Body of pancreas (tissue), 4 donors: ENCODE results near the gene DDX5. TPM values are rescaled to one million over a fixed set of nuclear protein-coding genes. Genes with fewer than 3 reads are reported as not detected.
A peak's percentile ranks its signal among the peaks of the same experiment; 100 is the strongest.

Experiments used
- ATAC-seq: fragments of 150-250 bp; one replicate; pipeline ENCODE4 v1.9.1; 2016
- DNase-seq, 4 donors: peaks; one replicate each; pipeline ENCODE4 v3.0.0-alpha.2; 2019
- H3K27ac ChIP-seq, 4 donors: fragments of 200-600 bp; sonication (generic); 1 replicate in 3 of 4; 2 replicates in 1 of 4; pipeline versions ENCODE4 v1.5.1 to v1.6.1; 2016 to 2019; ENCODE audit warnings: mild to moderate bottlenecking in 1 of 4, mixed read lengths in 1 of 4, moderate library complexity in 1 of 4
- H3K27me3 ChIP-seq, 2 donors: fragments of 200-600 bp; sonication (generic); one replicate each; pipeline ENCODE4 v1.6.0; 2016; ENCODE audit warnings: mild to moderate bottlenecking in 1 of 2
- H3K36me3 ChIP-seq, 2 donors: fragments of 200-600 bp; sonication (generic); replicated peaks in 1 of 2; 2 replicates each; pipeline ENCODE4 v1.5.1; 2016; ENCODE audit warnings: low read depth in 2 of 2; ENCODE audit not compliant: insufficient read depth in 1 of 2
- H3K4me1 ChIP-seq: fragments of 200-600 bp; sonication (generic); one replicate; pipeline ENCODE4 v1.6.0; 2016
- H3K4me3 ChIP-seq, 2 donors: fragments of 200-600 bp; sonication (generic); 1 replicate in 1 of 2; 2 replicates in 1 of 2; pipeline ENCODE4 v1.5.1; 2016 to 2019
- H3K9me3 ChIP-seq, 3 donors: fragments of 200-600 bp; sonication (generic); 1 replicate in 2 of 3; 2 replicates in 1 of 3; pipeline ENCODE4 v1.5.1; 2016
- POLR2A ChIP-seq, 3 donors: fragments of 450-650 bp; IDR thresholded peaks; one replicate each; pipeline ENCODE4 v1.6.1; 2016; ENCODE audit warnings: antibody characterized with exemption in 3 of 3, mild to moderate bottlenecking in 2 of 3
- WGBS, 2 donors: methylation state at CpG; one replicate each; pipeline ENCODE4 v1.1.5; 2017; 5-methylcytosine and 5-hydroxymethylcytosine counted together
- intact Hi-C: fragments of 100-400 bp; cut with DNase I; formaldehyde crosslinking; loops from one replicate; pipeline ENCODE4 v1.15.1; 2023
- total RNA-seq, 2 donors: library from RNA; depleted of rRNA; stranded (reverse); fragments of >200 nt; gene quantifications; one replicate each; pipeline ENCODE4 v1.1.0, GENCODE V29; 2016
- TF ChIP-seq, protein P1 (sequence below), 7 experiments: fragments of 450-650 bp in 4 of 7; fragments of 200-600 bp in 3 of 7; sonication (generic) in 3 of 7; IDR thresholded peaks; one replicate each; pipeline ENCODE4 v1.5.1; 2016 to 2019; ENCODE audit warnings: antibody characterized with exemption in 7 of 7

Gene DDX5
- total RNA-seq, 2 donors from 2014 or later: 487 to 513 TPM

- H3K4me3 ChIP-seq: peak overlapping the region; percentile 62 to 71
- peaks cover 5 to 25% of the 10 kb centered on the region in 2 donors for H3K36me3 ChIP-seq
- TF ChIP-seq, protein P1, sequence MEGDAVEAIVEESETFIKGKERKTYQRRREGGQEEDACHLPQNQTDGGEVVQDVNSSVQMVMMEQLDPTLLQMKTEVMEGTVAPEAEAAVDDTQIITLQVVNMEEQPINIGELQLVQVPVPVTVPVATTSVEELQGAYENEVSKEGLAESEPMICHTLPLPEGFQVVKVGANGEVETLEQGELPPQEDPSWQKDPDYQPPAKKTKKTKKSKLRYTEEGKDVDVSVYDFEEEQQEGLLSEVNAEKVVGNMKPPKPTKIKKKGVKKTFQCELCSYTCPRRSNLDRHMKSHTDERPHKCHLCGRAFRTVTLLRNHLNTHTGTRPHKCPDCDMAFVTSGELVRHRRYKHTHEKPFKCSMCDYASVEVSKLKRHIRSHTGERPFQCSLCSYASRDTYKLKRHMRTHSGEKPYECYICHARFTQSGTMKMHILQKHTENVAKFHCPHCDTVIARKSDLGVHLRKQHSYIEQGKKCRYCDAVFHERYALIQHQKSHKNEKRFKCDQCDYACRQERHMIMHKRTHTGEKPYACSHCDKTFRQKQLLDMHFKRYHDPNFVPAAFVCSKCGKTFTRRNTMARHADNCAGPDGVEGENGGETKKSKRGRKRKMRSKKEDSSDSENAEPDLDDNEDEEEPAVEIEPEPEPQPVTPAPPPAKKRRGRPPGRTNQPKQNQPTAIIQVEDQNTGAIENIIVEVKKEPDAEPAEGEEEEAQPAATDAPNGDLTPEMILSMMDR (IDR thresholded peaks at IDR 0.05): peak; percentile 12 to 53 (median 41)
- TF ChIP-seq POLR2A (IDR thresholded peaks at IDR 0.05): no peak
- peaks cover 37% of the 10 kb centered on the region for H3K4me1 ChIP-seq
- H3K9me3 ChIP-seq: no peaks in the 10 kb centered on the region
- ATAC-seq (peak; percentile 13), DNase-seq (peak in 3 of 4 donors; percentile 20 to 43 (median 29))
- peak overlapping the region; percentile 100 for H3K27ac ChIP-seq
- 0% methylated on average over 13 of the region's 13 CpGs for WGBS, 2 donors
- intact Hi-C loops: no loop called here
- H3K27me3 ChIP-seq: no peaks in the 10 kb centered on the region
Observed at GRCh38 chr17:64507413-64507782, 1.3 kb upstream of the DDX5 start.

- no peaks in the 10 kb centered on the region for H3K27me3 ChIP-seq
- peak; percentile 77 for ATAC-seq
- peaks cover 43% of the 10 kb centered on the region for H3K4me1 ChIP-seq
- intact Hi-C loops: no loop called here
- DNase-seq: peak; percentile 91 to 96 (median 92)
- H3K4me3 ChIP-seq: peak within 1 kb of the TSS; percentile 62 to 71
- peaks cover 5 to 26% of the 10 kb centered on the region in 2 donors for H3K36me3 ChIP-seq
- H3K27ac ChIP-seq: peak within 1 kb of the TSS; percentile 100
- TF ChIP-seq, protein P1 (IDR thresholded peaks at IDR 0.05): peak in 1 of 7 experiments; percentile 9
- peak; percentile 78 to 84 (median 78) for TF ChIP-seq POLR2A (IDR thresholded peaks at IDR 0.05)
- WGBS, 2 donors: 0 to 5% methylated on average over 17 to 70 of the region's 77 CpGs
- no peaks in the 10 kb centered on the region for H3K9me3 ChIP-seq
Observed at GRCh38 chr17:64506576-64507412, 705 bp upstream of the DDX5 start, which contains the start of gene CEP95. Gene CEP95, plus strand, starts transcription at chr17:64506977. Its CDS starts 121 bp downstream, at chr17:64507098.

- peak overlapping the region; percentile 100 for H3K27ac ChIP-seq
- no peaks in the 10 kb centered on the region for H3K9me3 ChIP-seq
- H3K36me3 ChIP-seq: peaks cover 15 to 34% of the 10 kb centered on the region in 2 donors
- peak; percentile 30 to 59 (median 53) for TF ChIP-seq POLR2A (IDR thresholded peaks at IDR 0.05)
- TF ChIP-seq, protein P1 (IDR thresholded peaks at IDR 0.05): peak in 2 of 7 experiments; percentile 8 to 18
- 0% methylated on average over 24 to 76 of the region's 76 CpGs for WGBS, 2 donors
- ATAC-seq (peak; percentile 70), DNase-seq (peak; percentile 93 to 95 (median 94))
- peaks cover 47% of the 10 kb centered on the region for H3K4me1 ChIP-seq
- peak overlapping the region; percentile 62 to 71 for H3K4me3 ChIP-seq
- H3K27me3 ChIP-seq: no peaks in the 10 kb centered on the region
- intact Hi-C loops: no loop called here
Observed at GRCh38 chr17:64505340-64506200, 519 bp downstream of the DDX5 start.

DNA sequence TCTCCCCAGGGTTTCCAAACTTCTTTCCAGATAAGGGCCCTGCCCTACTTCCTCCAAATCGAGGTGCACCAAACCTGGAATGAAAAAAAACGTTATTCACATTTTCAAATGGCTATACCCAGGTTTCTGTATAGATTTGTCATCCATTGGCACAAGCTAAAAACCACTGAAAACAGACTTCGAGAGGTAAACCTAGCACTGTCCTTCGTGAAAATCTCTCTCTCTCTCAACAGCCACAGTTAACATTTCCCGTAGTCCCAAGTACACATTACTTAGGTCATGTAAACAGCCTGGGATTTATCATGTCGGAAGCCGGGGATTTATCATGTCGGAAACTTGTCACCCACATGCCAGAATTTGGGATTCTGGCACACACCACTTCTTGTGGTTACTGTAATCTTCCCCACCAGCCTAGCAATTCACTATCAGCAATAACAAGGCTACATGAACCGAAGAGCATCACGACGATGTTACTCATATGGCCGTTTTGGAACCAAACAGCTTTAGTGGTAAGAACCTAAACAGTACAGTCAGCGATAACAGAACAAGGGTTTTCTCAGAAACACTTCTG is 1.2 kb downstream of the DDX5 start:
- Histone ChIP-seq H3K27ac (peak overlapping the region; percentile 100), H3K9me3 (no peaks in the 10 kb centered on the region), H3K36me3 (peaks cover 22 to 39% of the 10 kb centered on the region in 2 donors), H3K27me3 (no peaks in the 10 kb centered on the region), H3K4me3 (peak overlapping the region; percentile 62 to 71), H3K4me1 (peaks cover 54% of the 10 kb centered on the region)
- no peak for ATAC-seq
- intact Hi-C loops: no loop called here
- TF ChIP-seq POLR2A (IDR thresholded peaks at IDR 0.05): no peak
- TF ChIP-seq, protein P1 (IDR thresholded peaks at IDR 0.05): no peak
- 1% methylated on average over 13 of the region's 13 CpGs for WGBS, 2 donors
- peak in 2 of 4 donors; percentile 25 to 26 for DNase-seq
